HG03521 (cell line): ENCODE results near the gene HRH3.

ENCODE experiments used
- ATAC-seq: cut with Tn5 transposase; IDR thresholded peaks from one replicate; pipeline ENCODE4 v1.9.1; 2021; ENCODE audit warnings: mild to moderate bottlenecking, moderate library complexity; ENCODE audit not compliant: unreplicated experiment

Gene HRH3

GRCh38 chr20:62219992-62220665 lies at the start of gene HRH3:
HRH3 (minus strand) TSS chr20:62220278; CDS start chr20:62219970, 308 bp downstream.
- no peak for ATAC-seq

- ATAC-seq: no peak
Observed at GRCh38 chr20:62269871-62270270, 49.8 kb upstream of the HRH3 start.

GRCh38 chr20:62269378-62269777 lies 49.3 kb upstream of the HRH3 start:
- ATAC-seq: no peak

GRCh38 chr20:62268228-62268900 lies 48.3 kb upstream of the HRH3 start:
- ATAC-seq: no peak

GRCh38 chr20:62267543-62267942 lies 47.5 kb upstream of the HRH3 start:
- ATAC-seq: no peak

- no peak for ATAC-seq
Observed at GRCh38 chr20:62266851-62267250, 46.8 kb upstream of the HRH3 start.

- no peak for ATAC-seq
Observed at GRCh38 chr20:62266340-62266739, 46.3 kb upstream of the HRH3 start.

- ATAC-seq: no peak
Observed at GRCh38 chr20:62265365-62265764, 45.3 kb upstream of the HRH3 start.

- ATAC-seq: no peak
Observed at GRCh38 chr20:62263396-62263795, 43.3 kb upstream of the HRH3 start.

GRCh38 chr20:62262064-62262463 lies 42.0 kb upstream of the HRH3 start:
- ATAC-seq: no peak

- no peak for ATAC-seq
Observed at GRCh38 chr20:62259294-62259565, 39.2 kb upstream of the HRH3 start.

- ATAC-seq: no peak
Observed at GRCh38 chr20:62258499-62259293, 38.6 kb upstream of the HRH3 start.

GRCh38 chr20:62255976-62256375 lies 35.9 kb upstream of the HRH3 start:
- ATAC-seq: no peak

GRCh38 chr20:62254021-62254724 lies 34.1 kb upstream of the HRH3 start:
- ATAC-seq: no peak

GRCh38 chr20:62253398-62253797 lies 33.3 kb upstream of the HRH3 start:
- ATAC-seq: no peak

- no peak for ATAC-seq
Observed at GRCh38 chr20:62252342-62252966, 32.4 kb upstream of the HRH3 start.

- ATAC-seq: no peak
Observed at GRCh38 chr20:62248890-62249560, 28.9 kb upstream of the HRH3 start.

- ATAC-seq: no peak
Observed at GRCh38 chr20:62246872-62247652, 27.0 kb upstream of the HRH3 start.

GRCh38 chr20:62246431-62246830 lies 26.4 kb upstream of the HRH3 start:
- no peak for ATAC-seq

GRCh38 chr20:62245911-62246280 lies 25.8 kb upstream of the HRH3 start:
- ATAC-seq: no peak
